Measurements from ENCODE around the gene FAM171A1.

- TF ChIP-seq POLR2AphosphoS5 (IDR thresholded peaks at IDR 0.05; ENCODE audit: low read depth, low read length), result no peak
- no peak for TF ChIP-seq POLR2A (IDR thresholded peaks at IDR 0.05; ENCODE audit: low read depth, low read length)
- no peak for TF ChIP-seq POU2F2 (IDR thresholded peaks at IDR 0.05; ENCODE audit: low read depth, low read length)
- TF ChIP-seq TAF1 (IDR thresholded peaks at IDR 0.05; ENCODE audit: low read depth, low read length), result no peak
- no peak for TF ChIP-seq SPI1 (IDR thresholded peaks at IDR 0.05; ENCODE audit: low read depth, low read length)
- TF ChIP-seq PAX5 (IDR thresholded peaks at IDR 0.05; ENCODE audit: insufficient read depth, low read length, severe bottlenecking), result no peak
These were observed 132.3 kb downstream of the FAM171A1 start for GRCh38 chr10:15238555-15239335.

Data from GM12891 (cell line).